Mesothelial cell of epicardium (in vitro differentiated cells): ENCODE measurements around the gene APC2. TPM values are rescaled to one million over a fixed set of nuclear protein-coding genes. Genes with fewer than 3 reads are reported as not detected.
A peak's percentile ranks its signal among the peaks of the same experiment; 100 is the strongest.

ENCODE experiments used
- DNase-seq, 2 experiments: peaks; one replicate each; pipeline ENCODE4 v3.0.0; 2021; ENCODE audit warnings: low spot score in 2 of 2; ENCODE audit not compliant: unreplicated experiment in 2 of 2
- H3K27ac Mint-ChIP-seq: 2 replicates; pipeline ENCODE4 v1.8.0; 2021; ENCODE audit warnings: mixed read lengths
- H3K27me3 Mint-ChIP-seq: 2 replicates; pipeline ENCODE4 v1.8.0; 2021; ENCODE audit warnings: low read depth, mixed read lengths
- H3K36me3 Mint-ChIP-seq: 2 replicates; pipeline ENCODE4 v1.8.0; 2021; ENCODE audit warnings: mixed read lengths
- H3K4me1 Mint-ChIP-seq: 2 replicates; pipeline ENCODE4 v1.8.0; 2021; ENCODE audit warnings: mixed read lengths
- H3K4me3 Mint-ChIP-seq: 2 replicates; pipeline ENCODE4 v1.8.0; 2021; ENCODE audit warnings: mild to moderate bottlenecking, moderate library complexity, mixed read lengths
- H3K9me3 Mint-ChIP-seq: 2 replicates; pipeline ENCODE4 v1.8.0; 2021; ENCODE audit warnings: mixed read lengths
- CTCF ChIP-seq: fragments of 200-600 bp; sonication (generic); IDR thresholded peaks from one replicate; pipeline ENCODE4 v1.5.0; 2021; ENCODE audit warnings: antibody characterized with exemption; ENCODE audit not compliant: unreplicated experiment
- total RNA-seq: library from RNA; stranded (reverse); gene quantifications from 3 replicates; pipeline ENCODE4 v1.2.1, GENCODE V29; 2021

APC2 gene
- total RNA-seq, 1 donor from 2014 or later, result 2.3 TPM

GRCh38 chr19:1492474-1493006, 42.6 kb downstream of the APC2 start:
- TF ChIP-seq CTCF, result no peak
- H3K9me3 Mint-ChIP-seq, result no peaks in the 10 kb centered on the region
- H3K27ac Mint-ChIP-seq, result no peak overlapping the region
- H3K27me3 Mint-ChIP-seq, result peaks cover 31% of the 10 kb centered on the region
- peak overlapping the region; percentile 57 for H3K4me3 Mint-ChIP-seq
- H3K4me1 Mint-ChIP-seq, result peaks cover 15% of the 10 kb centered on the region
- no peak for DNase-seq
- H3K36me3 Mint-ChIP-seq, result no peaks in the 10 kb centered on the region

GRCh38 chr19:1494115-1494815, 44.3 kb downstream of the APC2 start:
- H3K4me1 Mint-ChIP-seq, result peaks cover 14% of the 10 kb centered on the region
- no peak for DNase-seq
- H3K27me3 Mint-ChIP-seq, result peaks cover 31% of the 10 kb centered on the region
- no peak for TF ChIP-seq CTCF
- H3K4me3 Mint-ChIP-seq, result no peak overlapping the region
- no peaks in the 10 kb centered on the region for H3K9me3 Mint-ChIP-seq
- H3K27ac Mint-ChIP-seq, result no peak overlapping the region
- no peaks in the 10 kb centered on the region for H3K36me3 Mint-ChIP-seq

GRCh38 chr19:1495051-1495798, 45.3 kb downstream of the APC2 start:
- no peak for DNase-seq
- TF ChIP-seq CTCF, result no peak
- no peaks in the 10 kb centered on the region for H3K9me3 Mint-ChIP-seq
- no peak overlapping the region for H3K4me3 Mint-ChIP-seq
- peaks cover 9% of the 10 kb centered on the region for H3K4me1 Mint-ChIP-seq
- H3K36me3 Mint-ChIP-seq, result no peaks in the 10 kb centered on the region
- H3K27me3 Mint-ChIP-seq, result peaks cover 31% of the 10 kb centered on the region
- H3K27ac Mint-ChIP-seq, result no peak overlapping the region

GRCh38 chr19:1495799-1496713, 46.1 kb downstream of the APC2 start:
- no peak for TF ChIP-seq CTCF
- DNase-seq, result no peak
- H3K36me3 Mint-ChIP-seq, result no peaks in the 10 kb centered on the region
- H3K4me3 Mint-ChIP-seq, result no peak overlapping the region
- peaks cover 9% of the 10 kb centered on the region for H3K4me1 Mint-ChIP-seq
- H3K27me3 Mint-ChIP-seq, result peaks cover 32% of the 10 kb centered on the region
- H3K27ac Mint-ChIP-seq, result no peak overlapping the region
- H3K9me3 Mint-ChIP-seq, result no peaks in the 10 kb centered on the region

- DNase-seq, result no peak
- H3K9me3 Mint-ChIP-seq, result no peaks in the 10 kb centered on the region
- H3K27ac Mint-ChIP-seq, result no peak overlapping the region
- no peaks in the 10 kb centered on the region for H3K36me3 Mint-ChIP-seq
- no peak overlapping the region for H3K4me3 Mint-ChIP-seq
- peaks cover 30% of the 10 kb centered on the region for H3K27me3 Mint-ChIP-seq
- H3K4me1 Mint-ChIP-seq, result peaks cover 5% of the 10 kb centered on the region
- no peak for TF ChIP-seq CTCF
These were observed 47.0 kb downstream of the APC2 start for GRCh38 chr19:1496714-1497577.
